Fibroblast of the aortic adventitia (primary cell): Measurements from ENCODE around the gene LRRC74A. TPM values are rescaled to one million over a fixed set of nuclear protein-coding genes. Genes with fewer than 3 reads are reported as not detected.

ENCODE experiments used
- DNase-seq: peaks from one replicate; pipeline ENCODE4 v3.0.0-alpha.2; 2010; ENCODE audit warnings: low read depth
- H3K4me3 ChIP-seq: 2 replicates; pipeline ENCODE4 v1.5.1; 2011; ENCODE audit warnings: low read depth, mild to moderate bottlenecking, control low read depth, low read length, moderate library complexity
- total RNA-seq: library from RNA; depleted of rRNA; stranded (reverse); fragments of >200 nt; gene quantifications from 2 replicates; pipeline ENCODE4 v1.2.3, GENCODE V29; 2012; ENCODE audit warnings: low replicate concordance
- TF ChIP-seq, protein P1 (sequence below): IDR thresholded peaks from 2 replicates; pipeline ENCODE4 v1.5.1; 2011; ENCODE audit warnings: mild to moderate bottlenecking, low read length, control low read depth, inconsistent platforms; ENCODE audit not compliant: insufficient read depth

LRRC74A gene
- total RNA-seq, 1 donor = not detected

DNA sequence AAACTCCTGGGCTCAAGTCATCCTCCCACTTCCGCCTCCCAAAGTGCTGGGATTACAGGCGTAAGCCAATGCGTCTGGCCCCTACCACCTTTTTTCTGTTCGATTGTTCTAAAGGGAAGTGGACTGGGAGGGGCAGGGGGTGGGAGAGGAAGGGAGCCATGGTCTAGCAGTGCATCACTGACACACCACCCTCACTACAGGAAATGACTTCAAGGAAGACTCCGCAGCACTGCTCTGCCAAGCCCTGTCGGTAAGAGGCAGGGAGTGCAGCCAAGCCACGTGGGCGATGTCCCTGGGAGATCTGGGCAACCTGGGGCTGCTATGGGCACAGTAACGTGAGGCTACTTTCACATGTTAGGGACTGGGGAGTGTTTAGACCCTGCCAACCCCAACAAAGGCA, 18.0 kb downstream of the LRRC74A start:
- DNase-seq = peak; percentile 33
- H3K4me3 ChIP-seq = no peak overlapping the region
- TF ChIP-seq, protein P1, sequence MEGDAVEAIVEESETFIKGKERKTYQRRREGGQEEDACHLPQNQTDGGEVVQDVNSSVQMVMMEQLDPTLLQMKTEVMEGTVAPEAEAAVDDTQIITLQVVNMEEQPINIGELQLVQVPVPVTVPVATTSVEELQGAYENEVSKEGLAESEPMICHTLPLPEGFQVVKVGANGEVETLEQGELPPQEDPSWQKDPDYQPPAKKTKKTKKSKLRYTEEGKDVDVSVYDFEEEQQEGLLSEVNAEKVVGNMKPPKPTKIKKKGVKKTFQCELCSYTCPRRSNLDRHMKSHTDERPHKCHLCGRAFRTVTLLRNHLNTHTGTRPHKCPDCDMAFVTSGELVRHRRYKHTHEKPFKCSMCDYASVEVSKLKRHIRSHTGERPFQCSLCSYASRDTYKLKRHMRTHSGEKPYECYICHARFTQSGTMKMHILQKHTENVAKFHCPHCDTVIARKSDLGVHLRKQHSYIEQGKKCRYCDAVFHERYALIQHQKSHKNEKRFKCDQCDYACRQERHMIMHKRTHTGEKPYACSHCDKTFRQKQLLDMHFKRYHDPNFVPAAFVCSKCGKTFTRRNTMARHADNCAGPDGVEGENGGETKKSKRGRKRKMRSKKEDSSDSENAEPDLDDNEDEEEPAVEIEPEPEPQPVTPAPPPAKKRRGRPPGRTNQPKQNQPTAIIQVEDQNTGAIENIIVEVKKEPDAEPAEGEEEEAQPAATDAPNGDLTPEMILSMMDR = peak; percentile 24

DNA sequence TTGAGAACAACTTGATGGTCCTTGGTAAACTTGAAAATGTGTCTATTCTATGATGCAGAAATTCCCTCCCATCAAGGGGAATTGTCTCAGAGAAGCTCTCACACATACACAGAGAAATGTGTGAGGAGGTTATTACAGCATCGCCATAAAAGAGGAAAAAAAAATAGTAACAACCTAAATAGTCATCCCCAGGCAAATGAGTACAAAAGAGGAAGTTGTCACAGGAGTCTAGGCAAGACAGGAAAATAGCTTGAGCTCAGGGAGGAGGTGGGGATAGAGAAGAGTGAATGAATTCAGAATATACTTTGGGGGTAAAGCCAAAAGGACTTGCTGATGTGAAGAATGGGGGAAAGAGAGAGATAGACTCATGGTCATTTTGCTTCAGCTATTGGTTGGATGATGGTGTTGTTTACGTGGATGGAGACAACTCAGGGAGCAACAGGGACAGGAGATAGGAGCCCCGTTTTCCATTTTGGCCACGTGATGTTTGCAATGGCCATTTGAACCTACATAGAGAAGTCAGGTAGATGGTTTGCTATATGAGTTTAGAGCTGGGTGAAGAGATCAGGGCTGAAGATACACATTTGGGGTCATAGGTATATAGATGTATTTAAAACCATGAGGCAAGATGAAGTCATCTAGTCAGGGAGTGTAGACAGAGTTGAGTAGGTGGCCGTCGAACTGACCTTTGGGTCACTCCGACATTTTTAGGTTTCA, 20.3 kb downstream of the LRRC74A start:
- DNase-seq = no peak
- TF ChIP-seq, protein P1 = no peak

GRCh38 chr14:76848879-76849278, 22.7 kb downstream of the LRRC74A start:
- TF ChIP-seq, protein P1 = no peak
- no peak for DNase-seq
- no peak overlapping the region for H3K4me3 ChIP-seq

More for the DNA sequence above, 20.3 kb downstream of the LRRC74A start:
- no peak overlapping the region for H3K4me3 ChIP-seq

DNA sequence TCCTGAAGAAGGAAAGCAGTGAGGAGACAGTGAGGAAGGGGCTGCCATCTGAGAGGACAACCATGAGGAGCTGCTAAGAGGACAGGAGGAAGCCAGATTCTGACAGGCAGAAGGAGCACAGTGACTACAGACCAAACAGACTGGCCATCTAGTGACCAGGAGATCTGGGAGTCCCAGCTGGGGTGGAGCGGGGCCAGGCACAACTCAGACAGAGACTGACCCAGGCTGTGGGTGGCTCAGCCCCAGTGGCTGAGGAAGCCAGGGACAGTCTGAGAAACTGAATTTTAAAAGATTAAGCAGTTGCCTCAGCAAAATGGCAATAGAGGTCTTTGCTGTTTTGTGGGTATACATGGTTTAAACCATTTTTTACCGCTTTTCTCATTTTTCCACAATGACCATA, 28.9 kb downstream of the LRRC74A start:
- no peak for DNase-seq
- TF ChIP-seq, protein P1 = no peak
- no peak overlapping the region for H3K4me3 ChIP-seq

- TF ChIP-seq, protein P1 = no peak
Measured at GRCh38 chr14:76856769-76857168, 30.6 kb downstream of the LRRC74A start.

GRCh38 chr14:76861574-76862255, 35.5 kb downstream of the LRRC74A start:
- no peak overlapping the region for H3K4me3 ChIP-seq
- no peak for DNase-seq
- TF ChIP-seq, protein P1 = no peak

More at GRCh38 chr14:76856769-76857168, 30.6 kb downstream of the LRRC74A start:
- no peak overlapping the region for H3K4me3 ChIP-seq
- no peak for DNase-seq
